A549 (cell line): ENCODE data around the gene VSNL1. TPM values are rescaled to one million over a fixed set of nuclear protein-coding genes. Genes with fewer than 3 reads are reported as not detected.

Experiments used
- ATAC-seq, 2 experiments: fragments of 200-7000 bp in 1 of 2; fragments of >200 bp in 1 of 2; cut with Nextera tagmentation in 1 of 2; cut with Tn5 transposase in 1 of 2; 3 replicates each; pipeline versions ENCODE4 v1.8.0 to v1.9.1; 2018 to 2020; ENCODE audit warnings: mild to moderate bottlenecking in 1 of 2, moderate library complexity in 1 of 2
- CTCF ChIA-PET: fragments of 300-600 bp; sonication (Branson Sonifier 250); formaldehyde crosslinking; extraction: SDS; loops from one replicate; lab custom pipeline; 2021; ENCODE audit warnings: antibody characterized with exemption, inconsistent platforms; lab: Yijun Ruan, JAX
- POLR2A ChIA-PET: fragments of 350-600 bp; formaldehyde crosslinking; extraction: SDS; loops from one replicate; lab custom pipeline; 2021; ENCODE audit warnings: antibody characterized with exemption, inconsistent platforms; lab: Yijun Ruan, JAX
- DNase-seq, 2 experiments: peaks; one replicate each; pipeline versions ENCODE4 v3.0.0 to v3.0.0-alpha.2; 2011 to 2016; ENCODE audit warnings: low read depth in 1 of 2, low spot score in 1 of 2
- FAIRE-seq: peaks from 2 replicates; lab custom pipeline; 2011; peaks lifted over from hg19 to GRCh38; lab: Jason Lieb, UNC
- H3K27ac ChIP-seq, 2 experiments: fragments of >200 bp; sonication (Bioruptor Twin); formaldehyde crosslinking; 3 replicates each; pipeline ENCODE4 v1.5.1; 2016 to 2017
- H3K4me1 ChIP-seq: fragments of >200 bp; sonication (Bioruptor Twin); formaldehyde crosslinking; 3 replicates; pipeline ENCODE4 v1.6.1; 2016
- H3K4me2 ChIP-seq: fragments of >200 bp; sonication (Bioruptor Twin); formaldehyde crosslinking; 3 replicates; pipeline ENCODE4 v1.6.1; 2016
- H3K4me3 ChIP-seq: fragments of >200 bp; sonication (Bioruptor Twin); formaldehyde crosslinking; 3 replicates; pipeline ENCODE4 v1.5.1; 2016
- H3K9me3 ChIP-seq: fragments of >200 bp; sonication (Bioruptor Twin); formaldehyde crosslinking; 3 replicates; pipeline ENCODE4 v1.6.1; 2016
- BHLHE40 ChIP-seq: IDR thresholded peaks from 2 replicates; pipeline ENCODE4 v1.6.1; 2012; ENCODE audit warnings: low read depth, low read length, inconsistent platforms
- CBX2 ChIP-seq: fragments of 200-600 bp; sonication (generic); IDR thresholded peaks from 2 replicates; pipeline ENCODE4 v1.6.1; 2016; ENCODE audit warnings: low read depth, mild to moderate bottlenecking, borderline replicate concordance
- CBX8 ChIP-seq: fragments of 200-600 bp; sonication (generic); IDR thresholded peaks from 2 replicates; pipeline ENCODE4 v1.6.1; 2016
- FOSL2 ChIP-seq, 2 experiments: fragments of 450-650 bp in 1 of 2; fragments of >200 bp in 1 of 2; sonication (Bioruptor Twin) in 1 of 2; formaldehyde crosslinking; IDR thresholded peaks; 2 replicates each; pipeline versions ENCODE4 v1.5.0 to v1.6.1; 2016 to 2020; ENCODE audit warnings: mild to moderate bottlenecking in 1 of 2, moderate library complexity in 1 of 2
- FOXS1 ChIP-seq: fragments of 250-450 bp; sonication (Bioruptor Pico); IDR thresholded peaks from 2 replicates; pipeline ENCODE4 v1.5.0; 2020; ENCODE audit warnings: mild to moderate bottlenecking, moderate library complexity
- HOXB5 ChIP-seq: fragments of 250-450 bp; sonication (Bioruptor Pico); IDR thresholded peaks from 2 replicates; pipeline ENCODE4 v1.5.0; 2020; ENCODE audit warnings: mild to moderate bottlenecking, moderate library complexity
- JUN ChIP-seq, 2 experiments: fragments of >200 bp; sonication (Bioruptor Twin); formaldehyde crosslinking; IDR thresholded peaks; 2 replicates in 1 of 2; 3 replicates in 1 of 2; pipeline ENCODE4 v1.6.1; 2016 to 2017
- JUNB ChIP-seq: fragments of >200 bp; sonication (Bioruptor Twin); formaldehyde crosslinking; IDR thresholded peaks from 2 replicates; pipeline ENCODE4 v1.6.1; 2016
- KDM1A ChIP-seq: fragments of 200-600 bp; sonication (generic); IDR thresholded peaks from 2 replicates; pipeline ENCODE4 v1.6.1; 2016; ENCODE audit warnings: low read depth, mild to moderate bottlenecking
- KDM5A ChIP-seq: fragments of 200-600 bp; sonication (generic); IDR thresholded peaks from 2 replicates; pipeline ENCODE4 v1.6.1; 2016; ENCODE audit warnings: antibody characterized with exemption, mild to moderate bottlenecking
- MAFK ChIP-seq: fragments of 450-650 bp; IDR thresholded peaks from 2 replicates; pipeline ENCODE4 v1.6.1; 2014; ENCODE audit not compliant: partially characterized antibody
- MAX ChIP-seq: IDR thresholded peaks from 2 replicates; pipeline ENCODE4 v1.6.1; 2012
- MYC ChIP-seq: IDR thresholded peaks from 2 replicates; pipeline ENCODE4 v1.6.1; 2012; ENCODE audit warnings: mild to moderate bottlenecking, inconsistent platforms, low read length, improper control_type of control experiment, borderline replicate concordance
- PBX3 ChIP-seq: IDR thresholded peaks from 2 replicates; pipeline ENCODE4 v1.6.1; 2012
- PHF8 ChIP-seq: fragments of 200-600 bp; sonication (generic); IDR thresholded peaks from 2 replicates; pipeline ENCODE4 v1.6.1; 2016; ENCODE audit warnings: low read depth, mild to moderate bottlenecking, antibody characterized with exemption, moderate library complexity, borderline replicate concordance
- POLR2AphosphoS2 ChIP-seq: conservative IDR thresholded peaks from 2 replicates; pipeline ENCODE4 v1.6.1; 2012; ENCODE audit warnings: low read length, improper control_type of control experiment, inconsistent platforms
- RAD21 ChIP-seq, 2 experiments: fragments of >200 bp in 1 of 2; sonication (Bioruptor Twin) in 1 of 2; formaldehyde crosslinking in 1 of 2; IDR thresholded peaks in 1 of 2; conservative IDR thresholded peaks in 1 of 2; 2 replicates in 1 of 2; 3 replicates in 1 of 2; pipeline ENCODE4 v1.6.1; 2012 to 2018; ENCODE audit warnings: inconsistent platforms in 1 of 2
- RARB ChIP-seq: fragments of 250-450 bp; sonication (Bioruptor Pico); IDR thresholded peaks from 2 replicates; pipeline ENCODE4 v1.8.0; 2021; ENCODE audit warnings: mild to moderate bottlenecking, moderate library complexity
- RFX5 ChIP-seq: fragments of 450-650 bp; IDR thresholded peaks from 2 replicates; pipeline ENCODE4 v1.7.1; 2014; ENCODE audit warnings: antibody characterized with exemption, mild to moderate bottlenecking, moderate library complexity
- TFCP2L1 ChIP-seq: fragments of 250-450 bp; sonication (Bioruptor Pico); IDR thresholded peaks from 2 replicates; pipeline ENCODE4 v1.5.0; 2021; ENCODE audit warnings: mild to moderate bottlenecking
- TP53 ChIP-seq: fragments of 250-450 bp; sonication (Bioruptor Pico); IDR thresholded peaks from 2 replicates; pipeline ENCODE4 v1.5.0; 2021; ENCODE audit warnings: mild to moderate bottlenecking, moderate library complexity
- USF2 ChIP-seq: fragments of 450-650 bp; IDR thresholded peaks from 2 replicates; pipeline ENCODE4 v1.6.1; 2014; ENCODE audit warnings: antibody characterized with exemption
- ZSCAN20 ChIP-seq: fragments of 250-450 bp; sonication (Bioruptor Pico); IDR thresholded peaks from 2 replicates; pipeline ENCODE4 v1.8.0; 2022; ENCODE audit warnings: mild to moderate bottlenecking, moderate library complexity
- WGBS: methylation state at CpG from one replicate; pipeline ENCODE4 v1.1.6; 2017; ENCODE audit errors: missing lambda C conversion rate; 5-methylcytosine and 5-hydroxymethylcytosine counted together
- polyA plus RNA-seq, 4 experiments: library from polyadenylated mRNA; depleted of rRNA in 3 of 4; stranded (reverse); fragments of >200 nt; fragmentation: RNase III in 1 of 4; extraction: RNeasy Plus Mini Kit Qiagen cat#74134 plus additional on column Dnase treatment in 1 of 4; gene quantifications; 2 replicates in 3 of 4; 3 replicates in 1 of 4; pipeline ENCODE4 v1.2.3, GENCODE V29; 2011 to 2017

The VSNL1 gene
- polyA plus RNA-seq, 2 of the 4 experiments (the other 2 are of a cell fraction), result not detected

GRCh38 chr2:17573085-17573803 is 32.7 kb downstream of the VSNL1 start:
- ATAC-seq (peak in 1 of 2 experiments; percentile 70; a peak in 3 of 6 replicates), DNase-seq (no peak), FAIRE-seq (no peak)
- Histone ChIP-seq H3K4me1 (no peaks in the 10 kb centered on the region), H3K9me3 (no peaks in the 10 kb centered on the region), H3K4me3 (no peak overlapping the region), H3K4me2 (no peak overlapping the region), H3K27ac (no peak overlapping the region)
- ChIA-PET CTCF (no interaction called here), POLR2A (no interaction called here)
- 62% methylated on average over 3 of the region's 3 CpGs for WGBS
- TF ChIP-seq FOSL2 (IDR thresholded peaks at IDR 0.05) (no peak), FOSL2 (CRISPR knock-in tag; IDR thresholded peaks at IDR 0.05) (no peak), RAD21 (conservative IDR thresholded peaks at IDR 0.05 in 1 of 2, IDR thresholded peaks at IDR 0.05 in 1 of 2) (peak; percentile 19 to 46; a peak in 2 of 5 replicates)

GRCh38 chr2:17573804-17574175 is 33.3 kb downstream of the VSNL1 start:
- no peak for FAIRE-seq
- no peak overlapping the region for H3K27ac ChIP-seq
- TF ChIP-seq PHF8 (no peak), POLR2AphosphoS2 (no peak), FOXS1 (CRISPR knock-in tag) (no peak), ZSCAN20 (CRISPR knock-in tag) (no peak), RARB (no peak), JUNB (no peak), CBX8 (no peak), TFCP2L1 (CRISPR knock-in tag) (no peak), KDM5A (no peak), MAX (no peak), MYC (no peak), PBX3 (no peak), USF2 (no peak), HOXB5 (no peak), JUN (IDR thresholded peaks at IDR 0.05) (no peak), CBX2 (no peak), RFX5 (no peak), TP53 (CRISPR knock-in tag) (no peak), MAFK (no peak), KDM1A (no peak)
- TF ChIP-seq, all 56 proteins: peak for 0
- Histone ChIP-seq H3K4me2 (no peak overlapping the region), H3K4me1 (no peaks in the 10 kb centered on the region), H3K4me3 (no peak overlapping the region), H3K9me3 (no peaks in the 10 kb centered on the region)
- ChIA-PET CTCF (interaction anchor here (1.4 kb wide), 1 partner anchor 98 kb away, joined by 4 read pairs; no protein-coding TSS in a partner anchor), POLR2A (no interaction called here)
- DNase-seq, result no peak
- no peak for ATAC-seq
- 11% methylated on average over 3 of the region's 3 CpGs for WGBS

GRCh38 chr2:17574406-17575073 is 34.0 kb downstream of the VSNL1 start:
- no peak for TF ChIP-seq FOSL2 (IDR thresholded peaks at IDR 0.05)
- peak; percentile 39; the same call in 1 of the 2 replicates for TF ChIP-seq FOSL2 (CRISPR knock-in tag; IDR thresholded peaks at IDR 0.05)
- no peak for TF ChIP-seq BHLHE40
- FAIRE-seq (no peak), DNase-seq (no peak), ATAC-seq (no peak)
- Histone ChIP-seq H3K4me1 (no peaks in the 10 kb centered on the region), H3K27ac (no peak overlapping the region), H3K4me3 (no peak overlapping the region), H3K4me2 (no peak overlapping the region), H3K9me3 (no peaks in the 10 kb centered on the region)
- CTCF ChIA-PET, result interaction anchor here (1.4 kb wide), 1 partner anchor 98 kb away, joined by 4 read pairs; no protein-coding TSS in a partner anchor
- 19% methylated on average over 3 of the region's 3 CpGs for WGBS
- POLR2A ChIA-PET, result no interaction called here
